K562 (cell line): ENCODE data around the gene HIPK2. TPM values are rescaled to one million over a fixed set of nuclear protein-coding genes. Genes with fewer than 3 reads are reported as not detected.

Experiments
- CBX8 ChIP-seq: fragments of 200-600 bp; sonication (generic); IDR thresholded peaks from 2 replicates; pipeline ENCODE4 v1.6.1; 2012; ENCODE audit warnings: borderline replicate concordance, mixed run types, low read depth, mild to moderate bottlenecking, moderate library complexity, mixed read lengths, low read length, control low read depth, inconsistent platforms; ENCODE audit not compliant: poor library complexity, severe bottlenecking; ENCODE audit errors: extremely low read depth
- FOS ChIP-seq: IDR thresholded peaks from 3 replicates; pipeline ENCODE4 v1.6.1; 2011; ENCODE audit not compliant: insufficient read length; ENCODE audit errors: extremely low read depth
- GTF2F1 ChIP-seq: IDR thresholded peaks from 2 replicates; pipeline ENCODE4 v1.6.1; 2011; ENCODE audit warnings: low read depth, low read length, improper control_type of control experiment
- KLF16 ChIP-seq: IDR thresholded peaks from 2 replicates; pipeline ENCODE4 v1.6.1; 2016; ENCODE audit warnings: antibody characterized with exemption
- MAZ ChIP-seq, 2 experiments: fragments of 450-650 bp in 1 of 2; sonication (generic) in 1 of 2; formaldehyde crosslinking; IDR thresholded peaks in 1 of 2; conservative IDR thresholded peaks in 1 of 2; 2 replicates each; pipeline versions ENCODE4 v1.4.0 to v1.5.0; 2020; ENCODE audit warnings: mild to moderate bottlenecking in 1 of 2, missing genetic modification reagents in 1 of 2
- NR2C1 ChIP-seq, 2 experiments: fragments of 450-650 bp; IDR thresholded peaks; 2 replicates each; pipeline ENCODE4 v1.6.1; 2017; ENCODE audit warnings: mild to moderate bottlenecking in 2 of 2, antibody characterized with exemption in 1 of 2, inconsistent platforms in 1 of 2, missing compliant biosample characterization in 1 of 2, missing genetic modification characterization in 1 of 2
- PPARD ChIP-seq: fragments of 250-450 bp; sonication (Bioruptor Pico); IDR thresholded peaks from 2 replicates; pipeline ENCODE4 v1.8.0; 2022; ENCODE audit warnings: inconsistent platforms, mild to moderate bottlenecking, moderate library complexity
- polyA plus RNA-seq, 8 experiments: library from polyadenylated mRNA; depleted of rRNA in 4 of 8; stranded (reverse) in 5 of 8; unstranded in 3 of 8; fragments of >200 nt; fragmentation: Nextera tagmentation in 2 of 8; fragmentation: Illumina TruSeq in 1 of 8; extraction: Ambion mirVana in 2 of 8; extraction: Trizol in 1 of 8; gene quantifications; 2 replicates each; pipeline versions ENCODE4 v1.2.1 to v1.2.3, GENCODE V29; 2011 to 2014; ENCODE audit warnings: inconsistent platforms in 1 of 8, missing spikeins in 1 of 8
- total RNA-seq, 7 experiments: library from RNA; depleted of rRNA in 6 of 7; stranded (reverse); fragments of >200 nt in 6 of 7; fragmentation: Illumina TruSeq in 2 of 7; extraction: Trizol in 2 of 7; gene quantifications; 2 replicates each; pipeline versions ENCODE4 v1.2.1 to v1.2.3, GENCODE V29; 2011 to 2021; ENCODE audit warnings: low replicate concordance in 1 of 7
- TF ChIP-seq, protein P1 (sequence below): sonication (generic); formaldehyde crosslinking; IDR thresholded peaks from 2 replicates; pipeline ENCODE4 v1.8.0; 2022; ENCODE audit warnings: mild to moderate bottlenecking, missing genetic modification reagents
- TF ChIP-seq, protein P2 (sequence below), 3 experiments: fragments of 200-800 bp in 1 of 3; fragments of 250-450 bp in 1 of 3; fragments of 450-650 bp in 1 of 3; sonication (Bioruptor Pico) in 1 of 3; sonication (Bioruptor generic) in 1 of 3; formaldehyde crosslinking in 1 of 3; IDR thresholded peaks; 2 replicates each; pipeline versions ENCODE4 v1.6.1 to v1.8.0; 2016 to 2022; ENCODE audit warnings: mild to moderate bottlenecking in 2 of 3, missing genetic modification characterization in 2 of 3, missing compliant biosample characterization in 1 of 3, moderate library complexity in 1 of 3

Gene HIPK2
- total and polyA plus RNA-seq, 9 of the 15 experiments (the other 6 are each of a cell fraction or from before 2014, with no cell fraction given): 0.69 to 19.8 (median 5.1) TPM

DNA sequence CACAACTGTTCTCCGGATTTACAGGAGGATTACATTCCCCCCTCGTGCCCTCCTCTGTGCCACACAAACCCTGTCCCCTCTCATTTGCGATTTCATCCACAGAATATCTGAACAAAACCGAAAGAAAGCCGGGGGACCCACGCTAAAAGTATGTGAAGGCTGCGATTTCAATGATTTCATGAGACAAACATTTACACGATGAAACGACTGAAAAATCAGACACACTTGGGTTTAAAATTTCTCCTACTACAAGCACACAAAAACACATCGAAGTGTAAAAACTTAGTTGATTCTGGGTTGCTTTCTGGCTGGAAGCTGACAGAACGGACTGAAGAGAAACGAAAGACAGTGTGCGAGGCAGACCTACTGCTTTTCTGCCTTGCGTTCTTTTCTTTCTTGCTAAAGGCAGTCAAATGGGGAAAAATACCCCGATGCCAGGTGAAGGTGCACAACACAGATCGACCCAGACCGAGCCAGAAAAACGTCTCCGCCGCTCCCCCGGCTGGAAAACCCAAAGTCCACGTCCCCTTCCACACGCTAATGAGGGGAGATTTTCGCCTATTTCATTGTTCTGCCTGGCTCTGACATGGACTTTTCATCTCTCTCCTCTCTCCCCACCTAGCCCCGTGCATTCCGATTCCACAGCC is 1.2 kb downstream of the HIPK2 start (continued):
- TF ChIP-seq, protein P1, sequence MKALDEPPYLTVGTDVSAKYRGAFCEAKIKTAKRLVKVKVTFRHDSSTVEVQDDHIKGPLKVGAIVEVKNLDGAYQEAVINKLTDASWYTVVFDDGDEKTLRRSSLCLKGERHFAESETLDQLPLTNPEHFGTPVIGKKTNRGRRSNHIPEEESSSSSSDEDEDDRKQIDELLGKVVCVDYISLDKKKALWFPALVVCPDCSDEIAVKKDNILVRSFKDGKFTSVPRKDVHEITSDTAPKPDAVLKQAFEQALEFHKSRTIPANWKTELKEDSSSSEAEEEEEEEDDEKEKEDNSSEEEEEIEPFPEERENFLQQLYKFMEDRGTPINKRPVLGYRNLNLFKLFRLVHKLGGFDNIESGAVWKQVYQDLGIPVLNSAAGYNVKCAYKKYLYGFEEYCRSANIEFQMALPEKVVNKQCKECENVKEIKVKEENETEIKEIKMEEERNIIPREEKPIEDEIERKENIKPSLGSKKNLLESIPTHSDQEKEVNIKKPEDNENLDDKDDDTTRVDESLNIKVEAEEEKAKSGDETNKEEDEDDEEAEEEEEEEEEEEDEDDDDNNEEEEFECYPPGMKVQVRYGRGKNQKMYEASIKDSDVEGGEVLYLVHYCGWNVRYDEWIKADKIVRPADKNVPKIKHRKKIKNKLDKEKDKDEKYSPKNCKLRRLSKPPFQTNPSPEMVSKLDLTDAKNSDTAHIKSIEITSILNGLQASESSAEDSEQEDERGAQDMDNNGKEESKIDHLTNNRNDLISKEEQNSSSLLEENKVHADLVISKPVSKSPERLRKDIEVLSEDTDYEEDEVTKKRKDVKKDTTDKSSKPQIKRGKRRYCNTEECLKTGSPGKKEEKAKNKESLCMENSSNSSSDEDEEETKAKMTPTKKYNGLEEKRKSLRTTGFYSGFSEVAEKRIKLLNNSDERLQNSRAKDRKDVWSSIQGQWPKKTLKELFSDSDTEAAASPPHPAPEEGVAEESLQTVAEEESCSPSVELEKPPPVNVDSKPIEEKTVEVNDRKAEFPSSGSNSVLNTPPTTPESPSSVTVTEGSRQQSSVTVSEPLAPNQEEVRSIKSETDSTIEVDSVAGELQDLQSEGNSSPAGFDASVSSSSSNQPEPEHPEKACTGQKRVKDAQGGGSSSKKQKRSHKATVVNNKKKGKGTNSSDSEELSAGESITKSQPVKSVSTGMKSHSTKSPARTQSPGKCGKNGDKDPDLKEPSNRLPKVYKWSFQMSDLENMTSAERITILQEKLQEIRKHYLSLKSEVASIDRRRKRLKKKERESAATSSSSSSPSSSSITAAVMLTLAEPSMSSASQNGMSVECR (CRISPR knock-in tag): peak; percentile 66
- TF ChIP-seq MAZ (CRISPR knock-in tag; conservative IDR thresholded peaks at IDR 0.05 in 1 of 2, IDR thresholded peaks at IDR 0.05 in 1 of 2) (0 out of 4 replicates have a peak, but pooled peaks of 1 of the 2 experiments have one; percentile 13), GTF2F1 (no peak), CBX8 (peak; percentile 89), FOS (no peak), KLF16 (no peak), NR2C1 (IDR thresholded peaks at IDR 0.05) (no peak), NR2C1 (tag; IDR thresholded peaks at IDR 0.05) (no peak), PPARD (CRISPR knock-in tag) (no peak)
- TF ChIP-seq, protein P2, sequence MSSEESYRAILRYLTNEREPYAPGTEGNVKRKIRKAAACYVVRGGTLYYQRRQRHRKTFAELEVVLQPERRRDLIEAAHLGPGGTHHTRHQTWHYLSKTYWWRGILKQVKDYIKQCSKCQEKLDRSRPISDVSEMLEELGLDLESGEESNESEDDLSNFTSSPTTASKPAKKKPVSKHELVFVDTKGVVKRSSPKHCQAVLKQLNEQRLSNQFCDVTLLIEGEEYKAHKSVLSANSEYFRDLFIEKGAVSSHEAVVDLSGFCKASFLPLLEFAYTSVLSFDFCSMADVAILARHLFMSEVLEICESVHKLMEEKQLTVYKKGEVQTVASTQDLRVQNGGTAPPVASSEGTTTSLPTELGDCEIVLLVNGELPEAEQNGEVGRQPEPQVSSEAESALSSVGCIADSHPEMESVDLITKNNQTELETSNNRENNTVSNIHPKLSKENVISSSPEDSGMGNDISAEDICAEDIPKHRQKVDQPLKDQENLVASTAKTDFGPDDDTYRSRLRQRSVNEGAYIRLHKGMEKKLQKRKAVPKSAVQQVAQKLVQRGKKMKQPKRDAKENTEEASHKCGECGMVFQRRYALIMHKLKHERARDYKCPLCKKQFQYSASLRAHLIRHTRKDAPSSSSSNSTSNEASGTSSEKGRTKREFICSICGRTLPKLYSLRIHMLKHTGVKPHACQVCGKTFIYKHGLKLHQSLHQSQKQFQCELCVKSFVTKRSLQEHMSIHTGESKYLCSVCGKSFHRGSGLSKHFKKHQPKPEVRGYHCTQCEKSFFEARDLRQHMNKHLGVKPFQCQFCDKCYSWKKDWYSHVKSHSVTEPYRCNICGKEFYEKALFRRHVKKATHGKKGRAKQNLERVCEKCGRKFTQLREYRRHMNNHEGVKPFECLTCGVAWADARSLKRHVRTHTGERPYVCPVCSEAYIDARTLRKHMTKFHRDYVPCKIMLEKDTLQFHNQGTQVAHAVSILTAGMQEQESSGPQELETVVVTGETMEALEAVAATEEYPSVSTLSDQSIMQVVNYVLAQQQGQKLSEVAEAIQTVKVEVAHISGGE (CRISPR knock-in tag; IDR thresholded peaks at IDR 0.05): no peak
